Activated naive CD8-positive, alpha-beta T cell treated with anti-CD3 and anti-CD28 coated beads, Interleukin-2, amount 10 ng/mL, durations not matched to agents 7 days and 5 days (primary cell): ENCODE results near the gene CLSTN3. TPM values are rescaled to one million over a fixed set of nuclear protein-coding genes. Genes with fewer than 3 reads are reported as not detected.

ENCODE experiments used
- ATAC-seq: fragments of 150-1000 bp; cut with Tn5 transposase; one replicate; pipeline ENCODE4 v1.10.0; 2021; ENCODE audit warnings: low read depth, moderate library complexity
- POLR2A ChIA-PET: fragments of 350-600 bp; sonication (Branson Sonifier 250); formaldehyde crosslinking; loops from one replicate; lab custom pipeline; 2021; ENCODE audit warnings: antibody characterized with exemption; lab: Charles Lee
- DNase-seq: peaks from one replicate; pipeline ENCODE4 v3.0.0; 2021
- H3K27ac Mint-ChIP-seq: one replicate; pipeline ENCODE4 v1.8.0; 2022; ENCODE audit warnings: mild to moderate bottlenecking, mixed read lengths
- H3K27me3 Mint-ChIP-seq: one replicate; pipeline ENCODE4 v1.8.0; 2022; ENCODE audit warnings: mild to moderate bottlenecking, moderate library complexity, mixed read lengths
- H3K36me3 Mint-ChIP-seq: one replicate; pipeline ENCODE4 v1.8.0; 2021; ENCODE audit warnings: mild to moderate bottlenecking, mixed read lengths
- H3K4me1 Mint-ChIP-seq: one replicate; pipeline ENCODE4 v1.8.0; 2021; ENCODE audit warnings: mixed read lengths
- H3K4me3 Mint-ChIP-seq: one replicate; pipeline ENCODE4 v1.8.0; 2022; ENCODE audit warnings: mild to moderate bottlenecking, moderate library complexity, mixed read lengths
- H3K9me3 Mint-ChIP-seq: one replicate; pipeline ENCODE4 v1.8.0; 2021; ENCODE audit warnings: mixed read lengths
- total RNA-seq, 2 experiments: library from RNA; stranded (reverse); gene quantifications; one replicate each; pipeline ENCODE4 v1.2.3, GENCODE V29; 2021

CLSTN3 gene
- total RNA-seq, 2 experiments from 2014 or later, result 99.3 to 104 TPM

DNA sequence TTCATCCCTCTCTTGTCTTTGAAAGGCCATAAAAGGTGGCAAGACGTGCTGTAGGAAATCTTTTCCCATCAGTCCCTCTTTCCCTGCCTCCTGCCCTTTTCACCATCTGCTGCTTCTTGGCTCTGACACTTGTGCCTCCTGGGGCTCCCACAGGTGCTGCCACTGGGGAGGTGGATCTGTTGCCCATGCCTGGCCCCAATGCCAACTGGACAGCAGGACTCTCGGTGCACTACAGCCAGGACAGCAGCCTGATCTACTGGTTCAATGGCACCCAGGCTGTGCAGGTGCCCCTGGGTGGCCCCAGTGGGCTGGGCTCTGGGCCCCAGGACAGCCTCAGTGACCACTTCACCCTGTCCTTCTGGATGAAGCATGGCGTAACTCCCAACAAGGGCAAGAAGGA, 6.5 kb downstream of the CLSTN3 start:
- DNase-seq (no peak), ATAC-seq (no peak)
- peaks cover 18% of the 10 kb centered on the region for H3K4me1 Mint-ChIP-seq
- H3K4me3 Mint-ChIP-seq, result no peak overlapping the region
- H3K9me3 Mint-ChIP-seq, result no peaks in the 10 kb centered on the region
- H3K36me3 Mint-ChIP-seq, result peaks cover 53% of the 10 kb centered on the region
- POLR2A ChIA-PET, result no interaction called here
- no peaks in the 10 kb centered on the region for H3K27me3 Mint-ChIP-seq
- H3K27ac Mint-ChIP-seq, result no peak overlapping the region

DNA sequence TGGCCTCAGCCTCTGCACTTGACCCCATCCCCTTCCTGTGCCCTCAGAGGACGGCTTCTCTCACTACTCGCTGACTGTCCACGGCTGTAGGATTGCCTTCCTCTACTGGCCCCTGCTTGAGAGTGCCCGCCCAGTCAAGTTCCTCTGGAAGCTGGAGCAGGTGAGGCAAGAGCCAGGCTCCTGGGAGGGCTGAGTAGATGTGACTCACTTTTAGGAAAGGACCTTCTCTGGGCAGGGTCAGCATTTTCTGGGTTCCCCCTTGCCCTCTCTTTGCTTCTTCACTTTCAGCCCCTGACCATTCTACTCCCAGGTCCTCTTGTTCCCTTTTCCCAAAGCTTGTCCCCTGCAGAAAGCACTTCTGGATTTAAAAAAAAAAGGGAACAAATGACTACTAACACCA, 7.7 kb downstream of the CLSTN3 start:
- DNase-seq (no peak), ATAC-seq (no peak)
- no peaks in the 10 kb centered on the region for H3K27me3 Mint-ChIP-seq
- POLR2A ChIA-PET, result no interaction called here
- no peak overlapping the region for H3K4me3 Mint-ChIP-seq
- H3K4me1 Mint-ChIP-seq, result peaks cover 10% of the 10 kb centered on the region
- peaks cover 51% of the 10 kb centered on the region for H3K36me3 Mint-ChIP-seq
- H3K27ac Mint-ChIP-seq, result no peak overlapping the region
- H3K9me3 Mint-ChIP-seq, result no peaks in the 10 kb centered on the region

- H3K27ac Mint-ChIP-seq, result no peak overlapping the region
- no peak overlapping the region for H3K4me3 Mint-ChIP-seq
- H3K27me3 Mint-ChIP-seq, result no peaks in the 10 kb centered on the region
- H3K36me3 Mint-ChIP-seq, result peaks cover 50% of the 10 kb centered on the region
- no peak for ATAC-seq
- no peaks in the 10 kb centered on the region for H3K9me3 Mint-ChIP-seq
- peaks cover 8% of the 10 kb centered on the region for H3K4me1 Mint-ChIP-seq
- POLR2A ChIA-PET, result no interaction called here
- no peak for DNase-seq
These were observed 9.0 kb downstream of the CLSTN3 start for GRCh38 chr12:7139200-7139599.

DNA sequence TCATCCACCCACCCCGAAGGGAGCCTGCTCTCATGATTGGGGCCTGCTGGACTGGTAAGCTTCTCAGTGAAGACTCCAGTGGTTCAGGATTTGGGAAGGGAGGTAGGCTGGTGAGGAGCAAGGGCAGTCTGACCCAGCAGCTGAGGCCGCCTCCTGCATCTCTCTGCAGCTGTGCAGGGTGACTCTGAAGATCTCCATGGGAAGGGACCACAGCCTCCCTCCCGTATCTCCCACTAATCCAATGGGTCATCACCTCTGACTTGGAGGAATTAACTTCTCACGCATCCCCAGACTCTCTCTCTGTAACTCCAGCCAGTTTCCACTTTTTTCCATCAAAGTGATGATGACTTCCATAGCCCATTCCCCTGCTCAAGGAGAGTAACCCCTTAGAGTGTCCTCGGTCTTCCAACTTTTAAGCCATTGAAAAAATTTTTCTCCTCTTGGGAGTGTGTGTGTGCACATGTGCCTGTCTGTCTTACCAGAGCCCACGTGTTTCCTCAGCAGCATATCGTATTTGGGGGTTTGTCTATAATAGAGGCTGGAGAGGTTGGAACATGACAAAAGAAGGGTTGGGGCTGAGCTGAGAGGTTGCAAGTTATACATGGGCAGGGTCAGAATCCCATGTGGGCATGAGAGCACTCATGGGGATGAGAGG, 11.3 kb downstream of the CLSTN3 start:
- Mint-ChIP-seq H3K4me1 (peaks cover 8% of the 10 kb centered on the region), H3K4me3 (no peak overlapping the region), H3K36me3 (peaks cover 47% of the 10 kb centered on the region), H3K27ac (no peak overlapping the region), H3K27me3 (no peaks in the 10 kb centered on the region), H3K9me3 (no peaks in the 10 kb centered on the region)
- DNase-seq (no peak), ATAC-seq (no peak)
- POLR2A ChIA-PET, result interaction anchor here (1.3 kb wide), 1 partner anchor 198 kb away, joined by 3 read pairs; the partner anchor contains the start of genes C12orf57 and RNU7-1

DNA sequence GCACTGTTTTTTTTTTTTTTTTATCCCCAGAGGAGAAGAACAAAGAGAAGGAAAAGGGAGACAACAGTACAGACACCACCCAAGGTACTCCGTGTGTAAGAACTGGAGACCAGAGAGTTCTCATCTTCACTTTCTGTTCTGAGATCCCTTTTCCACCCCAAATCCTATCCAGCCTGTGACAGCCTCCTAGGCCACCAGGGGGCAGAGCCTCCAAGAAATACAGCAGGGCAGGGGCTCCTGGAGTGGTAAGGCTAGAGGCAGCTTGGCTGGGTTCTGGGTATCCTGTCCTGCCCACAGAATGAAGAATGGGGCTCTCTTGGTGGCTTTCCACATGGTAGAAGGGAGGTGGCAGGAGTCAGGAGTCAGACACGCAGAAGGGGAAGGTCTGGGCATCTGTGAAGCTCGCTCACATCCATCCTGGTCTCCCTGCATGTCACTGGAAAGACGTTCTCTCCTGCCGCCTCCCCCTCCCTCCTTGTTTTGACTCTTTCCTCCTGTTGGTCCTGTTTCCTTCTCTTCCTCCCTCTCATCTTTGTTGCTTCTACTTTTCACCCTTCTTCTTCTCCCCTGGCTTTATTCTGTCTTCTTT, 12.0 kb downstream of the CLSTN3 start:
- Mint-ChIP-seq H3K27ac (no peak overlapping the region), H3K4me1 (peaks cover 10% of the 10 kb centered on the region), H3K36me3 (peaks cover 49% of the 10 kb centered on the region), H3K4me3 (no peak overlapping the region), H3K27me3 (no peaks in the 10 kb centered on the region), H3K9me3 (no peaks in the 10 kb centered on the region)
- POLR2A ChIA-PET, result interaction anchor here (1.3 kb wide), 1 partner anchor 199 kb away, joined by 3 read pairs; the partner anchor contains the start of genes C12orf57 and RNU7-1
- DNase-seq, result peak; percentile 63
- peak; percentile 72 for ATAC-seq

GRCh38 chr12:7142809-7143465, 12.8 kb downstream of the CLSTN3 start:
- H3K27me3 Mint-ChIP-seq, result no peaks in the 10 kb centered on the region
- H3K4me3 Mint-ChIP-seq, result no peak overlapping the region
- DNase-seq (no peak), ATAC-seq (no peak)
- peaks cover 45% of the 10 kb centered on the region for H3K36me3 Mint-ChIP-seq
- no peaks in the 10 kb centered on the region for H3K9me3 Mint-ChIP-seq
- H3K4me1 Mint-ChIP-seq, result peaks cover 11% of the 10 kb centered on the region
- H3K27ac Mint-ChIP-seq, result no peak overlapping the region
- POLR2A ChIA-PET, result no interaction called here

- DNase-seq, result no peak
- no peaks in the 10 kb centered on the region for H3K9me3 Mint-ChIP-seq
- H3K4me1 Mint-ChIP-seq, result peaks cover 14% of the 10 kb centered on the region
- H3K27ac Mint-ChIP-seq, result no peak overlapping the region
- no peak overlapping the region for H3K4me3 Mint-ChIP-seq
- no peak for ATAC-seq
- peaks cover 44% of the 10 kb centered on the region for H3K36me3 Mint-ChIP-seq
- POLR2A ChIA-PET, result no interaction called here
- H3K27me3 Mint-ChIP-seq, result no peaks in the 10 kb centered on the region
These were observed 13.4 kb downstream of the CLSTN3 start for GRCh38 chr12:7143564-7143963.

GRCh38 chr12:7144414-7145120, 14.4 kb downstream of the CLSTN3 start:
- Mint-ChIP-seq H3K36me3 (peaks cover 43% of the 10 kb centered on the region), H3K4me3 (no peak overlapping the region), H3K27ac (no peak overlapping the region), H3K27me3 (no peaks in the 10 kb centered on the region), H3K9me3 (no peaks in the 10 kb centered on the region), H3K4me1 (peaks cover 17% of the 10 kb centered on the region)
- DNase-seq (no peak), ATAC-seq (no peak)
- POLR2A ChIA-PET, result interaction anchor here (0.6 kb wide), 1 partner anchor 324 kb away, joined by 3 read pairs; no protein-coding TSS in a partner anchor

- no peak overlapping the region for H3K27ac Mint-ChIP-seq
- POLR2A ChIA-PET, result no interaction called here
- H3K27me3 Mint-ChIP-seq, result no peaks in the 10 kb centered on the region
- peaks cover 45% of the 10 kb centered on the region for H3K36me3 Mint-ChIP-seq
- no peaks in the 10 kb centered on the region for H3K9me3 Mint-ChIP-seq
- H3K4me1 Mint-ChIP-seq, result peaks cover 17% of the 10 kb centered on the region
- ATAC-seq (no peak), DNase-seq (no peak)
- no peak overlapping the region for H3K4me3 Mint-ChIP-seq
These were observed 15.5 kb downstream of the CLSTN3 start for GRCh38 chr12:7145671-7146070.

- peaks cover 45% of the 10 kb centered on the region for H3K36me3 Mint-ChIP-seq
- no peak for DNase-seq
- POLR2A ChIA-PET, result no interaction called here
- no peaks in the 10 kb centered on the region for H3K27me3 Mint-ChIP-seq
- no peak for ATAC-seq
- H3K4me1 Mint-ChIP-seq, result peaks cover 17% of the 10 kb centered on the region
- H3K9me3 Mint-ChIP-seq, result no peaks in the 10 kb centered on the region
- peak overlapping the region; percentile 48 for H3K27ac Mint-ChIP-seq
- no peak overlapping the region for H3K4me3 Mint-ChIP-seq
These were observed 16.1 kb downstream of the CLSTN3 start for GRCh38 chr12:7146228-7146627.

DNA sequence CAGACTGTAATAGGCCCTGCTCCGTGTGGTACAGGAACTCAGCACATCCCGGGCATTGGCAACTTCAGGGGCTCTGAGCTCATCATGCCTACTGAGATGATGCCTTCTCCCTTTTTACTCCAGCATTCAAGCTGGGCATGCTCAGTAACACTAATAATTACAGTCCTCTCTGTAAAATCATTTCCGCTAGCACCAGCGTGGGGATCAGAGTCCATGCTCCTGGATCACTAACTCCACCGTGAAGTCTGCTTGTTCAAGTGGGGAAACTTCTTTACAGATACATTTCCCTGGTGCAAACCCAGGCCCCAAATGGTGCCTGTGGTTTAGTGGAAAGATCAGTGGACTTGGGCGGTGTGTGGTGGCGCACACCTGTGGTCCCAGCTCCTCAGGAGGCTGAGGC, 16.7 kb downstream of the CLSTN3 start:
- Mint-ChIP-seq H3K4me1 (peaks cover 14% of the 10 kb centered on the region), H3K27ac (no peak overlapping the region), H3K4me3 (no peak overlapping the region), H3K36me3 (peaks cover 39% of the 10 kb centered on the region), H3K9me3 (no peaks in the 10 kb centered on the region), H3K27me3 (no peaks in the 10 kb centered on the region)
- DNase-seq (no peak), ATAC-seq (no peak)
- POLR2A ChIA-PET, result no interaction called here

GRCh38 chr12:7150356-7150755, 20.2 kb downstream of the CLSTN3 start:
- peaks cover 11% of the 10 kb centered on the region for H3K4me1 Mint-ChIP-seq
- DNase-seq, result no peak
- POLR2A ChIA-PET, result no interaction called here

GRCh38 chr12:7150841-7151240, 20.7 kb downstream of the CLSTN3 start:
- Mint-ChIP-seq H3K36me3 (peaks cover 27% of the 10 kb centered on the region), H3K4me1 (peaks cover 11% of the 10 kb centered on the region), H3K9me3 (no peaks in the 10 kb centered on the region), H3K27ac (no peak overlapping the region), H3K27me3 (no peaks in the 10 kb centered on the region), H3K4me3 (no peak overlapping the region)
- DNase-seq (no peak), ATAC-seq (no peak)
- POLR2A ChIA-PET, result no interaction called here

More at GRCh38 chr12:7150356-7150755, 20.2 kb downstream of the CLSTN3 start:
- no peak overlapping the region for H3K27ac Mint-ChIP-seq
- H3K27me3 Mint-ChIP-seq, result no peaks in the 10 kb centered on the region
- peaks cover 30% of the 10 kb centered on the region for H3K36me3 Mint-ChIP-seq
- no peaks in the 10 kb centered on the region for H3K9me3 Mint-ChIP-seq
- no peak overlapping the region for H3K4me3 Mint-ChIP-seq
- ATAC-seq, result no peak
